Stomach (tissue), 4 donors: ENCODE measurements around the gene TXLNA.

Experiments used
- EP300 ChIP-seq: sonication (generic); formaldehyde crosslinking; IDR thresholded peaks from one replicate; pipeline ENCODE4 v1.6.1; 2017; ENCODE audit warnings: antibody characterized with exemption
- POLR2A ChIP-seq, 4 donors: fragments of 450-650 bp; IDR thresholded peaks; one replicate each; pipeline ENCODE4 v1.6.1; 2016; ENCODE audit warnings: antibody characterized with exemption in 4 of 4, control low read depth in 2 of 4, mild to moderate bottlenecking in 1 of 4, moderate library complexity in 1 of 4
- POLR2AphosphoS5 ChIP-seq, 3 donors: sonication (generic); formaldehyde crosslinking; IDR thresholded peaks; one replicate each; pipeline ENCODE4 v1.6.1; 2016; ENCODE audit warnings: antibody characterized with exemption in 3 of 3

GRCh38 chr1:32239337-32239736 lies 59.9 kb downstream of the TXLNA start:
- no peak for TF ChIP-seq EP300
- no peak for TF ChIP-seq POLR2AphosphoS5 (IDR thresholded peaks at IDR 0.05)
- TF ChIP-seq POLR2A (IDR thresholded peaks at IDR 0.05) = no peak
